Gastrocnemius medialis (tissue), 4 donors: Measurements from ENCODE around the gene NDUFS6.

Experiments used
- CTCF ChIP-seq, 5 experiments: fragments of 450-650 bp in 3 of 5; fragments of 200-600 bp in 2 of 5; sonication (generic) in 2 of 5; IDR thresholded peaks in 4 of 5; conservative IDR thresholded peaks in 1 of 5; 1 replicate in 4 of 5; 2 replicates in 1 of 5; pipeline ENCODE4 v1.5.1; 2016 to 2019; ENCODE audit warnings: antibody characterized with exemption in 5 of 5, mild to moderate bottlenecking in 3 of 5, moderate library complexity in 3 of 5
- POLR2A ChIP-seq, 2 donors: fragments of 450-650 bp; IDR thresholded peaks; one replicate each; pipeline ENCODE4 v1.6.1; 2017; ENCODE audit warnings: antibody characterized with exemption in 2 of 2, mild to moderate bottlenecking in 2 of 2, moderate library complexity in 2 of 2

DNA sequence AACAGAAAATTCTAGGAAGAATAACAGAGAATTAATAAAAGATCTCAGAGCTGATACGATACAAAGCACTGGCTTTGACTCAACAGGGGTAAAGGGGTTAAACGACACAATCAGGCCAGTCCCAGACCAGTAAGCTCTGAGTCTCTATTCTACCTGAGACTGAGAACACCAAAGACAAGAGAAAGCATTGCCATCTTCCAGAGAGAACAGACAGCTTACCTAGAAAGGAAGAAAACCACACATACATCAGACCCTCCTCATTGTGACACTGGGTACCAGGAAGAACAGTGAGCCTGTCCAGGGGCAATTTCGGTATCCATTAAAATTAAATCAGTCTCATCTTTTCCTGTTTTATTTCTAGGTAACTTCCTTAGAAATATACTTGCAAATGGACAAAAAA is 42.6 kb upstream of the NDUFS6 start:
- TF ChIP-seq CTCF (IDR thresholded peaks at IDR 0.05 in 4 of 5, conservative IDR thresholded peaks at IDR 0.05 in 1 of 5) = no peak
- TF ChIP-seq POLR2A (IDR thresholded peaks at IDR 0.05) = no peak
